GM19452 (cell line): ENCODE data around the gene KRTAP25-1.

Source experiments
- ATAC-seq: cut with Tn5 transposase; IDR thresholded peaks from one replicate; pipeline ENCODE4 v1.9.1; 2021; ENCODE audit not compliant: unreplicated experiment

Gene KRTAP25-1

GRCh38 chr21:30289215-30289614 is at the start of gene KRTAP25-1:
Gene KRTAP25-1 (minus strand): TSS chr21:30289514. CDS start chr21:30289490, 24 bp downstream.
- ATAC-seq: no peak

- no peak for ATAC-seq
Observed at GRCh38 chr21:30338717-30339116, 49.4 kb upstream of the KRTAP25-1 start.

GRCh38 chr21:30337772-30338171 is 48.5 kb upstream of the KRTAP25-1 start:
- no peak for ATAC-seq

GRCh38 chr21:30337276-30337744 is 48.0 kb upstream of the KRTAP25-1 start, which contains the start of gene KRTAP27-1:
Gene KRTAP27-1 (minus strand): TSS chr21:30337694. CDS start chr21:30337668, 26 bp downstream.
- no peak for ATAC-seq

- no peak for ATAC-seq
Observed at GRCh38 chr21:30336596-30336995, 47.3 kb upstream of the KRTAP25-1 start.

GRCh38 chr21:30333736-30334135 is 44.4 kb upstream of the KRTAP25-1 start:
- ATAC-seq: no peak

- ATAC-seq: no peak
Observed at GRCh38 chr21:30332681-30333080, 43.4 kb upstream of the KRTAP25-1 start.

GRCh38 chr21:30329203-30329875 is 40.0 kb upstream of the KRTAP25-1 start:
- no peak for ATAC-seq

GRCh38 chr21:30326390-30326789 is 37.1 kb upstream of the KRTAP25-1 start:
- ATAC-seq: no peak

- no peak for ATAC-seq
Observed at GRCh38 chr21:30320215-30320614, 30.9 kb upstream of the KRTAP25-1 start, which contains the start of gene KRTAP26-1. Gene KRTAP26-1 (minus strand): TSS chr21:30320315. CDS start chr21:30320035, 280 bp downstream.

- ATAC-seq: no peak
Observed at GRCh38 chr21:30315701-30316100, 26.4 kb upstream of the KRTAP25-1 start.

GRCh38 chr21:30306884-30307283 is 17.6 kb upstream of the KRTAP25-1 start:
- no peak for ATAC-seq

- ATAC-seq: no peak
Observed at GRCh38 chr21:30305136-30305535, 15.8 kb upstream of the KRTAP25-1 start.

GRCh38 chr21:30282850-30283249 is 6.5 kb downstream of the KRTAP25-1 start, which contains the start of gene KRTAP24-1:
Gene KRTAP24-1 (minus strand): TSS chr21:30282950. CDS start chr21:30282932, 18 bp downstream.
- no peak for ATAC-seq

GRCh38 chr21:30271611-30272010 is 17.7 kb downstream of the KRTAP25-1 start:
- no peak for ATAC-seq

GRCh38 chr21:30271156-30271555 is 18.2 kb downstream of the KRTAP25-1 start:
- no peak for ATAC-seq

GRCh38 chr21:30269803-30270530 is 19.3 kb downstream of the KRTAP25-1 start:
- no peak for ATAC-seq

GRCh38 chr21:30268608-30269197 is 20.6 kb downstream of the KRTAP25-1 start:
- no peak for ATAC-seq

- ATAC-seq: no peak
Observed at GRCh38 chr21:30257773-30258172, 31.5 kb downstream of the KRTAP25-1 start.

GRCh38 chr21:30256100-30256499 is 33.2 kb downstream of the KRTAP25-1 start:
- ATAC-seq: no peak

GRCh38 chr21:30255679-30256078 is 33.6 kb downstream of the KRTAP25-1 start:
- no peak for ATAC-seq

- no peak for ATAC-seq
Observed at GRCh38 chr21:30251781-30252180, 37.5 kb downstream of the KRTAP25-1 start.
